ENCODE results near the gene ATXN1.

GRCh38 chr6:16302721-16303552 lies 458.3 kb downstream of the ATXN1 start:
- TF ChIP-seq CTCF (conservative IDR thresholded peaks at IDR 0.05; ENCODE audit: low read depth, low read length) (no peak), EZH2phosphoT487 (IDR thresholded peaks at IDR 0.05; ENCODE audit: borderline replicate concordance, low read length) (no peak)

All from PC-3 (cell line).